ENCODE data around the gene AMBRA1. TPM values are rescaled to one million over a fixed set of nuclear protein-coding genes. Genes with fewer than 3 reads are reported as not detected.

Gene AMBRA1
- total RNA-seq, 1 donor = 18.0 TPM

GRCh38 chr11:46478196-46478595 is 115.6 kb downstream of the AMBRA1 start:
- DNase-seq (ENCODE audit: low read depth) = no peak
- TF ChIP-seq, protein P1, sequence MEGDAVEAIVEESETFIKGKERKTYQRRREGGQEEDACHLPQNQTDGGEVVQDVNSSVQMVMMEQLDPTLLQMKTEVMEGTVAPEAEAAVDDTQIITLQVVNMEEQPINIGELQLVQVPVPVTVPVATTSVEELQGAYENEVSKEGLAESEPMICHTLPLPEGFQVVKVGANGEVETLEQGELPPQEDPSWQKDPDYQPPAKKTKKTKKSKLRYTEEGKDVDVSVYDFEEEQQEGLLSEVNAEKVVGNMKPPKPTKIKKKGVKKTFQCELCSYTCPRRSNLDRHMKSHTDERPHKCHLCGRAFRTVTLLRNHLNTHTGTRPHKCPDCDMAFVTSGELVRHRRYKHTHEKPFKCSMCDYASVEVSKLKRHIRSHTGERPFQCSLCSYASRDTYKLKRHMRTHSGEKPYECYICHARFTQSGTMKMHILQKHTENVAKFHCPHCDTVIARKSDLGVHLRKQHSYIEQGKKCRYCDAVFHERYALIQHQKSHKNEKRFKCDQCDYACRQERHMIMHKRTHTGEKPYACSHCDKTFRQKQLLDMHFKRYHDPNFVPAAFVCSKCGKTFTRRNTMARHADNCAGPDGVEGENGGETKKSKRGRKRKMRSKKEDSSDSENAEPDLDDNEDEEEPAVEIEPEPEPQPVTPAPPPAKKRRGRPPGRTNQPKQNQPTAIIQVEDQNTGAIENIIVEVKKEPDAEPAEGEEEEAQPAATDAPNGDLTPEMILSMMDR (IDR thresholded peaks at IDR 0.05; ENCODE audit: insufficient read depth, low read length) = no peak
- H3K4me3 ChIP-seq (ENCODE audit: low read depth, low read length) = no peak overlapping the region

DNA sequence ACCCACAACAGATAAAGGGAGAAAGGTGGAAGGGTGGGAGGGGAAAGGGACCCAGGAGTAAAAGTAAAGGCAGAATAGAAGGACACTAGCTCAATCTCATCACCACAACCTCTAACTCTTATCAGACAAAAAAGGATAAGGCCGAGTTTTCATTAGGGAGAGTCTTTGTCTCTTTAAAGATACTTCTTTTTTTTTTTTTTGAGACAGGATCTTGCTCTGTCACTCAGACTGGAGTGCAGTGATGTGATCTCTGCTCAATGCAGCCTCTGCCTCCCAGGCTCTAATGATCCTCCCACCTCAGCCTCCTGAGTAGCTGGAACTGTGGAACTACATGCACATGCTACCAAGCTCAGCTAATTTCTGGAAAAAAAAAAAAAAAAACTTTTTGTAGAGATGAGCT is 116.7 kb downstream of the AMBRA1 start:
- TF ChIP-seq, protein P1 (IDR thresholded peaks at IDR 0.05; ENCODE audit: insufficient read depth, low read length) = no peak
- DNase-seq (ENCODE audit: low read depth) = no peak
- H3K4me3 ChIP-seq (ENCODE audit: low read depth, low read length) = no peak overlapping the region

DNA sequence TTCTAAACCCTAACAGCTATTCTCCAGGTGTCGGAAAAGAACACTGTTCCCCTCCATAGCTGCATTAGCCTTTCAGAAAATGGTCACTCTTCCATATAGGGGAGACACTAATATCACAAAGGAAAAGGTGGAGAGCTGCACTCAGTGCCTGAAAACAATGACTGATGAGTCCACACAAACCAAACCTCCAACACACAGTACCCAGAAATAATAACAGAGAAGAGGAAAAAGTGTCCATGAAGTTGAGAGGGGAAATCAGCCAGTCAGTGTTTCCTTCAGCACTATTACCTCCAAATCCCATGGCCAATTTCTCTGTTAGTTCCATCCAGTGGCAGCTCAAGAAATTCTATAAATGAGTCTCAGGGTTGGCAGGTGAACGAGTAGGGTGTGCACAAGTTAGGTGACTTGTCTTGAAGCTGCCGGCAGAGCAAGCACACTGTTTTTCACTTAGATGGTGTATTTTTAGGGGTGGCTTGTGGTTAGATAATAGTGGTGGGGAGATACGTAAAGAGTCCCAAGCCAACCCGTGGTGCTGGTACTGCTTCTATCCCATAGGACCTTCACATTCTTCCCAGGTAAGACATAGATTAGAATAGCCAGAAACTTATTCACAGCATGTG is 117.8 kb downstream of the AMBRA1 start:
- no peak for DNase-seq (ENCODE audit: low read depth)
- TF ChIP-seq, protein P1 (IDR thresholded peaks at IDR 0.05; ENCODE audit: insufficient read depth, low read length) = no peak
- H3K4me3 ChIP-seq (ENCODE audit: low read depth, low read length) = no peak overlapping the region

- DNase-seq (ENCODE audit: low read depth) = no peak
- H3K4me3 ChIP-seq (ENCODE audit: low read depth, low read length) = no peak overlapping the region
- TF ChIP-seq, protein P1 (IDR thresholded peaks at IDR 0.05; ENCODE audit: insufficient read depth, low read length) = no peak
Observed at GRCh38 chr11:46475051-46475925, 118.5 kb downstream of the AMBRA1 start.

- H3K4me3 ChIP-seq (ENCODE audit: low read depth, low read length) = no peak overlapping the region
- DNase-seq (ENCODE audit: low read depth) = no peak
- TF ChIP-seq, protein P1 (IDR thresholded peaks at IDR 0.05; ENCODE audit: insufficient read depth, low read length) = no peak
Observed at GRCh38 chr11:46472662-46472994, 121.2 kb downstream of the AMBRA1 start.

DNA sequence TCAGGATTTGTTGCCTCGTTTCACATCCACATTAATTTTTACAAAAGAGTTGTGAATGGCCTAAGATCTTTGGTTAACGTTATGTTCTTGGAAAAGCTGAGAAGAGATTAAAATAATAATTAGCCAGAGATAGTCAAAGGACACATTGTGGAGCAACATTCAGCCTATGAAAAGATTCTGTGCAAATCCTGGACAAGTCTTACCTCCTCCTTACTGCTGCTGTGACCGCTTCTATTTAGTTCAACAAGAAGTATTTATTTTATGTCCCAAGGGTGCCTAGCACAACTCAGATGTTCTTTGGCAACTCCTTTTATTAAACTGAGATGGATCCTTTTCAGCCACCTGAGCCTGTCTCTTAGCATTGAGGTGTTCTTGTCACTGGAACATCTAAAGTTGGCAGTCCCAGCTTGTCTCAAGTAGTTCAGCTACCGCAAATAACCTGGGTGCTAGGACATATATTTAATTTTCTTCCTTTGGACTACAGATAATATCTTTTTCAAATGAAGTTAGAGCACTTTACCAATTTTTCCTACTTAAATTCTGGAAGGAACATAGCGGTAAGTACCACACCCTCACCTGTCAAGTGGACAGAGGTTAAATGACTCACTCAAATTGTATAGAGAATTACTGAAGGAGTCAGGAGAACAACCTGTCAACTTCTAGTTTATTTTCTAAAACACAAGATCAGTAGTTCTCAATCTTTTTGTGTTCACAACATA is 121.7 kb downstream of the AMBRA1 start:
- no peak overlapping the region for H3K4me3 ChIP-seq (ENCODE audit: low read depth, low read length)
- TF ChIP-seq, protein P1 (IDR thresholded peaks at IDR 0.05; ENCODE audit: insufficient read depth, low read length) = no peak
- no peak for DNase-seq (ENCODE audit: low read depth)

All from fibroblast of the aortic adventitia (primary cell).